NCI-H1436 treated with DMSO at 0.1 percent for 48 hours (cell line): ENCODE measurements around the gene EXOC4.
"Not testable (repeated sequence)": the region's sequence is repeated elsewhere in the genome, so short reads cannot be mapped to it uniquely, and the experiment has no call there.

Source experiments
- DNase-seq: peaks from one replicate; lab custom pipeline; 2025; lab: John Stamatoyannopoulos, UW

Gene EXOC4

GRCh38 chr7:133252858-133253518 is at the start of gene EXOC4:
Gene EXOC4, plus strand, starts transcription at chr7:133253078.
- peak; percentile 91 for DNase-seq

- DNase-seq = no peak
Measured at GRCh38 chr7:133203490-133203889, 49.4 kb upstream of the EXOC4 start.

- DNase-seq = no peak
Measured at GRCh38 chr7:133207687-133208086, 45.2 kb upstream of the EXOC4 start.

- DNase-seq = not testable (repeated sequence)
Measured at GRCh38 chr7:133210817-133211216, 42.1 kb upstream of the EXOC4 start.

GRCh38 chr7:133213772-133214171 is 39.1 kb upstream of the EXOC4 start:
- not testable (repeated sequence) for DNase-seq

- DNase-seq = no peak
Measured at GRCh38 chr7:133217773-133218172, 35.1 kb upstream of the EXOC4 start.

GRCh38 chr7:133230591-133231194 is 22.2 kb upstream of the EXOC4 start:
- DNase-seq = no peak

GRCh38 chr7:133233142-133233541 is 19.7 kb upstream of the EXOC4 start:
- DNase-seq = no peak

GRCh38 chr7:133234961-133235875 is 17.7 kb upstream of the EXOC4 start:
- DNase-seq = peak; percentile 19

GRCh38 chr7:133237545-133237944 is 15.3 kb upstream of the EXOC4 start:
- no peak for DNase-seq

GRCh38 chr7:133240302-133240701 is 12.6 kb upstream of the EXOC4 start:
- DNase-seq = no peak

GRCh38 chr7:133246558-133246957 is 6.3 kb upstream of the EXOC4 start:
- DNase-seq = no peak

- DNase-seq = no peak
Measured at GRCh38 chr7:133248901-133249300, 4.0 kb upstream of the EXOC4 start.

GRCh38 chr7:133252506-133252857 is 396 bp upstream of the EXOC4 start:
- DNase-seq = no peak

GRCh38 chr7:133253519-133253875 is 619 bp downstream of the EXOC4 start:
- DNase-seq = no peak

- no peak for DNase-seq
Measured at GRCh38 chr7:133255486-133255885, 2.6 kb downstream of the EXOC4 start.

- no peak for DNase-seq
Measured at GRCh38 chr7:133258174-133258573, 5.3 kb downstream of the EXOC4 start.

- DNase-seq = no peak
Measured at GRCh38 chr7:133265821-133266220, 12.9 kb downstream of the EXOC4 start.

GRCh38 chr7:133268355-133268754 is 15.5 kb downstream of the EXOC4 start:
- no peak for DNase-seq

GRCh38 chr7:133272336-133272735 is 19.5 kb downstream of the EXOC4 start:
- no peak for DNase-seq

GRCh38 chr7:133273227-133273626 is 20.3 kb downstream of the EXOC4 start:
- no peak for DNase-seq

GRCh38 chr7:133274265-133274664 is 21.4 kb downstream of the EXOC4 start:
- DNase-seq = no peak

GRCh38 chr7:133275008-133275407 is 22.1 kb downstream of the EXOC4 start:
- DNase-seq = no peak
